IMR-90 (cell line): Measurements from ENCODE around the gene ADAMTS16. TPM values are rescaled to one million over a fixed set of nuclear protein-coding genes. Genes with fewer than 3 reads are reported as not detected.

Experiments used
- ATAC-seq: fragments of 200-7000 bp; cut with Tn5 transposase; 2 replicates; pipeline ENCODE4 v1.9.1; 2020; ENCODE audit warnings: low read depth, mild to moderate bottlenecking, moderate library complexity
- BruUV-seq: library from RNA; stranded (reverse); fragments of 400-500 nt; replicated peaks from 2 replicates; lab custom pipeline; 2021; lab: Mats Ljungman, UMichigan
- CTCF ChIA-PET: fragments of 300-600 bp; formaldehyde crosslinking; extraction: SDS; loops from one replicate; lab custom pipeline; 2021; ENCODE audit warnings: antibody characterized with exemption; lab: Yijun Ruan, JAX
- POLR2A ChIA-PET: fragments of 300-600 bp; sonication (Branson Sonifier 250); formaldehyde crosslinking; loops from one replicate; lab custom pipeline; 2022; ENCODE audit warnings: antibody characterized with exemption; ENCODE audit not compliant: unreplicated experiment; lab: Charles Lee
- DNase-seq: peaks from one replicate; pipeline ENCODE4 v3.0.0; 2013
- H2AFZ ChIP-seq: replicated peaks from 2 replicates; pipeline ENCODE3; 2013; ENCODE audit warnings: low read length, mild to moderate bottlenecking; ENCODE audit not compliant: poor library complexity
- H2AK5ac ChIP-seq: 2 replicates; pipeline ENCODE4 v1.6.1; 2013; ENCODE audit warnings: low read depth, low read length, inconsistent platforms
- H2AK9ac ChIP-seq: replicated peaks from 2 replicates; pipeline ENCODE3; 2013; ENCODE audit warnings: mild to moderate bottlenecking, low read depth, low read length, moderate library complexity; ENCODE audit not compliant: poor library complexity
- H2BK120ac ChIP-seq: 2 replicates; pipeline ENCODE4 v1.6.1; 2013; ENCODE audit warnings: low read depth, low read length, inconsistent platforms
- H2BK15ac ChIP-seq: 3 replicates; pipeline ENCODE4 v1.6.1; 2013; ENCODE audit warnings: low read depth, low read length, inconsistent platforms
- H2BK20ac ChIP-seq: 2 replicates; pipeline ENCODE4 v1.6.1; 2013; ENCODE audit warnings: low read depth, mild to moderate bottlenecking, inconsistent platforms, low read length, moderate library complexity
- H2BK5ac ChIP-seq: 2 replicates; pipeline ENCODE4 v1.6.1; 2013; ENCODE audit warnings: mild to moderate bottlenecking, low read depth, low read length, inconsistent platforms; ENCODE audit not compliant: poor library complexity, severe bottlenecking
- H3K14ac ChIP-seq: replicated peaks from 2 replicates; pipeline ENCODE4 v1.6.1; 2013; ENCODE audit warnings: low read depth, low read length, inconsistent platforms
- H3K18ac ChIP-seq: 2 replicates; pipeline ENCODE4 v1.6.1; 2013; ENCODE audit warnings: low read depth, low read length, control low read depth
- H3K23ac ChIP-seq: 2 replicates; pipeline ENCODE4 v1.6.1; 2013; ENCODE audit warnings: low read depth, low read length, inconsistent platforms
- H3K27ac ChIP-seq: 2 replicates; pipeline ENCODE4 v1.5.1; 2013; ENCODE audit warnings: mild to moderate bottlenecking, control low read depth, low read length; ENCODE audit not compliant: insufficient read depth
- H3K27me3 ChIP-seq: 2 replicates; pipeline ENCODE4 v1.6.1; 2013; ENCODE audit warnings: low read length; ENCODE audit not compliant: control insufficient read depth, insufficient read depth
- H3K36me3 ChIP-seq: 2 replicates; pipeline ENCODE4 v1.6.1; 2013; ENCODE audit warnings: low read length, mixed read lengths; ENCODE audit not compliant: control insufficient read depth, insufficient read depth
- H3K4ac ChIP-seq: 2 replicates; pipeline ENCODE4 v1.6.1; 2013; ENCODE audit warnings: low read depth, low read length, inconsistent platforms
- H3K4me1 ChIP-seq: 2 replicates; pipeline ENCODE4 v1.6.1; 2013; ENCODE audit warnings: low read length, mixed read lengths; ENCODE audit not compliant: control insufficient read depth, insufficient read depth
- H3K4me2 ChIP-seq: 2 replicates; pipeline ENCODE4 v1.6.1; 2013; ENCODE audit warnings: low read depth, mild to moderate bottlenecking, control low read depth, low read length, moderate library complexity
- H3K4me3 ChIP-seq: 2 replicates; pipeline ENCODE4 v1.5.1; 2013; ENCODE audit warnings: low read depth, mild to moderate bottlenecking, control low read depth, low read length, moderate library complexity; ENCODE audit not compliant: insufficient read depth
- H3K56ac ChIP-seq: 2 replicates; pipeline ENCODE4 v1.6.1; 2013; ENCODE audit warnings: low read length, inconsistent platforms; ENCODE audit not compliant: insufficient read depth; ENCODE audit errors: extremely low read depth
- H3K79me1 ChIP-seq, 2 experiments: 2 replicates each; pipeline ENCODE4 v1.6.1; 2013; ENCODE audit warnings: low read length in 2 of 2, inconsistent platforms in 1 of 2, low read depth in 1 of 2
- H3K9ac ChIP-seq: 2 replicates; pipeline ENCODE4 v1.6.1; 2013; ENCODE audit warnings: low read depth, low read length, control low read depth
- H3K9me1 ChIP-seq: 2 replicates; pipeline ENCODE4 v1.6.1; 2013; ENCODE audit warnings: low read length, inconsistent platforms; ENCODE audit not compliant: insufficient read depth
- H3K9me3 ChIP-seq: 2 replicates; pipeline ENCODE4 v1.6.1; 2013; ENCODE audit warnings: low read length; ENCODE audit not compliant: control insufficient read depth, insufficient read depth
- H4K20me1 ChIP-seq: 2 replicates; pipeline ENCODE4 v1.6.1; 2013; ENCODE audit warnings: low read length, inconsistent platforms; ENCODE audit not compliant: insufficient read depth
- H4K5ac ChIP-seq: 2 replicates; pipeline ENCODE4 v1.6.1; 2013; ENCODE audit warnings: mild to moderate bottlenecking, low read depth, low read length, control low read depth
- H4K8ac ChIP-seq, 2 experiments: 2 replicates each; pipeline ENCODE4 v1.6.1; 2013; ENCODE audit warnings: low read depth in 2 of 2, low read length in 2 of 2, control low read depth in 1 of 2, inconsistent platforms in 1 of 2
- H4K91ac ChIP-seq: 2 replicates; pipeline ENCODE4 v1.6.1; 2013; ENCODE audit warnings: low read depth, low read length, inconsistent platforms; ENCODE audit not compliant: insufficient read depth
- CEBPB ChIP-seq: IDR thresholded peaks from 2 replicates; pipeline ENCODE4 v1.6.1; 2012; ENCODE audit warnings: low read depth, low read length, improper control_type of control experiment
- POLR2A ChIP-seq: IDR thresholded peaks from 2 replicates; pipeline ENCODE4 v1.6.1; 2012; ENCODE audit warnings: mild to moderate bottlenecking, low read depth, low read length
- whole genome bisulfite sequencing, 2 experiments: methylation state at CpG; one replicate each; pipeline versions ENCODE4 v1.1.5 to v1.1.7; 2013; ENCODE audit warnings: missing lambda C conversion rate in 2 of 2; ENCODE audit not compliant: insufficient read length in 1 of 2; ENCODE audit errors: extremely low coverage in 2 of 2; 5-methylcytosine and 5-hydroxymethylcytosine counted together
- dilution Hi-C: fragments of 300-500 bp; cut with HindIII; formaldehyde crosslinking; loops from one replicate; pipeline ENCODE4 v1.14.3; 2018; ENCODE audit warnings: low sequenced_read_pairs; ENCODE audit not compliant: unreplicated experiment
- in situ Hi-C: fragments of 300-500 bp; cut with MboI; formaldehyde crosslinking; loops from 3 replicates; pipeline ENCODE4 v1.14.3; 2019; ENCODE audit warnings: low sequenced_read_pairs, inconsistent platforms, mixed read lengths
- intact Hi-C: fragments of 100-400 bp; cut with micrococcal nuclease; formaldehyde crosslinking; loops from 2 replicates; pipeline ENCODE4 v1.10.0; 2022
- polyA plus RNA-seq, 3 experiments: library from polyadenylated mRNA; depleted of rRNA; stranded (reverse); fragments of >200 nt; gene quantifications; 2 replicates each; pipeline ENCODE4 v1.2.3, GENCODE V29; 2012; ENCODE audit warnings: low replicate concordance in 1 of 3
- total RNA-seq: library from RNA; depleted of rRNA; stranded (reverse); fragments of >200 nt; gene quantifications from 2 replicates; pipeline ENCODE4 v1.2.3, GENCODE V29; 2012

The ADAMTS16 gene
- total and polyA plus RNA-seq, 2 of the 4 experiments (the other 2 are of a cell fraction), result 0.09 to 0.18 TPM

DNA sequence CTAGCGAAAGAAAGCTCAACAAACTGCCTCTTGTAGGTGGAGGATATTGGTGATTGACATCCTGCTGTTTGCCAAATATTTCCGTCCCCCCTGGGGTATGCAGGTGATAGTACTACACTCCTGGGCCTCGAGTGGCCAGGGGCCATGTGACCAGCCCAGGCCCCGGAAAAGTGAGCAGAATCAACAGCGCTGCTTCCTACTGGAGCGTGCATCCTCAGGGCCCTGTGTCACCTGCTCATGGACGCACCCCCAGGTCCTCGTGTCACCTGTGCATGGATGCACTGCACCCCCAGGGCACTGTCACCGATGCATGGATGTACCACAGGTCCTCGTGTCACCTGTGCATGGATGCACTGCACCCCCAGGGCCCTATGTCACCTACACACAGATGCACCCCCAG lies 43.8 kb downstream of the ADAMTS16 start:
- intact Hi-C loops, result no loop called here
- no peak overlapping the region for H3K18ac ChIP-seq

More for the DNA sequence above, 43.8 kb downstream of the ADAMTS16 start:
- Histone ChIP-seq H2AK5ac (no peak overlapping the region), H2AFZ (no peak overlapping the region), H4K20me1 (no peaks in the 10 kb centered on the region), H2AK9ac (no peak overlapping the region), H2BK5ac (no peak overlapping the region), H4K8ac (no peak overlapping the region), H2BK15ac (no peak overlapping the region), H3K36me3 (no peaks in the 10 kb centered on the region), H3K27ac (no peak overlapping the region), H3K56ac (no peak overlapping the region), H3K9ac (no peak overlapping the region), H3K4me1 (no peaks in the 10 kb centered on the region), H3K27me3 (no peaks in the 10 kb centered on the region), H2BK120ac (no peak overlapping the region), H3K9me1 (no peaks in the 10 kb centered on the region), H3K14ac (no peak overlapping the region), H4K5ac (no peak overlapping the region), H3K79me1 (no peaks in the 10 kb centered on the region), H4K91ac (no peak overlapping the region), H2BK20ac (no peak overlapping the region), H3K4me3 (no peak overlapping the region), H3K23ac (no peak overlapping the region), H3K4ac (no peak overlapping the region), H3K4me2 (no peak overlapping the region), H3K9me3 (peaks cover 11% of the 10 kb centered on the region; the same call in 1 of the 2 replicates)
- WGBS, 2 experiments, result 80% methylated on average over 2 of the region's 10 CpGs; no CpG with 5 or more reads in 1 of the 2 experiments
- in situ Hi-C loops, result no loop called here
- ChIA-PET CTCF (no interaction called here), POLR2A (no interaction called here)
- no TSS peak for BruUV-seq
- no peak for ATAC-seq
- TF ChIP-seq POLR2A (no peak), CEBPB (no peak)
- DNase-seq, result no peak
- dilution Hi-C loops, result no loop called here
